Measurements from ENCODE around the gene ZMYM4. TPM values are rescaled to one million over a fixed set of nuclear protein-coding genes. Genes with fewer than 3 reads are reported as not detected.
A peak's percentile ranks its signal among the peaks of the same experiment; 100 is the strongest.

The ZMYM4 gene
- total and polyA plus RNA-seq, 8 donors = 8.8 to 104 (median 23.7) TPM

- intact Hi-C loops (cut with DNase I; ENCODE audit: low total_unique reads) = no loop called here
- TF ChIP-seq EP300 (IDR thresholded peaks at IDR 0.05) (no peak), POLR2A (IDR thresholded peaks at IDR 0.05) (no peak), POLR2AphosphoS5 (IDR thresholded peaks at IDR 0.05) (no peak), CTCF (IDR thresholded peaks at IDR 0.05) (no peak)
- 54 to 71% (median 68%) methylated on average over 6 of the region's 6 CpGs for WGBS, 5 donors
- H3K27me3 ChIP-seq = no peaks in the 10 kb centered on the region
- no peaks in the 10 kb centered on the region for H3K9me3 ChIP-seq
- H3K27ac ChIP-seq = no peak overlapping the region
- H3K36me3 ChIP-seq = peaks cover 18 to 75% (median 70%) of the 10 kb centered on the region in 4 donors
- DNase-seq = peak in 1 of 2 donors; percentile 12
- H3K4me3 ChIP-seq = no peak overlapping the region
- no peaks in the 10 kb centered on the region for H3K4me1 ChIP-seq
These were observed 118.5 kb downstream of the ZMYM4 start for GRCh38 chr1:35386959-35387358.

- Histone ChIP-seq H3K4me1 (no peaks in the 10 kb centered on the region), H3K27me3 (no peaks in the 10 kb centered on the region), H3K4me3 (no peak overlapping the region), H3K36me3 (peaks cover 39 to 98% (median 89%) of the 10 kb centered on the region in 4 donors), H3K9me3 (no peaks in the 10 kb centered on the region), H3K27ac (no peak overlapping the region)
- intact Hi-C loops (cut with DNase I; ENCODE audit: low total_unique reads) = no loop called here
- TF ChIP-seq POLR2AphosphoS5 (IDR thresholded peaks at IDR 0.05) (no peak), EP300 (IDR thresholded peaks at IDR 0.05) (no peak), POLR2A (IDR thresholded peaks at IDR 0.05) (no peak), CTCF (IDR thresholded peaks at IDR 0.05) (no peak)
- 82 to 85% (median 84%) methylated on average over 10 of the region's 10 CpGs for WGBS, 5 donors
- DNase-seq = no peak
These were observed 122.3 kb downstream of the ZMYM4 start for GRCh38 chr1:35390600-35391494.

GRCh38 chr1:35394386-35394785, 125.9 kb downstream of the ZMYM4 start:
- DNase-seq = no peak
- Histone ChIP-seq H3K27me3 (no peaks in the 10 kb centered on the region), H3K27ac (no peak overlapping the region), H3K9me3 (no peaks in the 10 kb centered on the region), H3K36me3 (peaks cover 47 to 98% (median 92%) of the 10 kb centered on the region in 4 donors), H3K4me1 (no peaks in the 10 kb centered on the region), H3K4me3 (no peak overlapping the region)
- TF ChIP-seq CTCF (IDR thresholded peaks at IDR 0.05) = no peak
- no peak for TF ChIP-seq POLR2A (IDR thresholded peaks at IDR 0.05)
- TF ChIP-seq EP300 (IDR thresholded peaks at IDR 0.05) = no peak
- TF ChIP-seq POLR2AphosphoS5 (IDR thresholded peaks at IDR 0.05) = no peak
- intact Hi-C loops (cut with DNase I; ENCODE audit: low total_unique reads) = no loop called here
- 95 to 98% (median 96%) methylated on average over 2 of the region's 2 CpGs for WGBS, 5 donors

GRCh38 chr1:35398739-35399138, 130.2 kb downstream of the ZMYM4 start:
- 90 to 97% (median 92%) methylated on average over 3 of the region's 3 CpGs for WGBS, 5 donors
- Histone ChIP-seq H3K4me3 (no peak overlapping the region), H3K9me3 (no peaks in the 10 kb centered on the region), H3K27me3 (no peaks in the 10 kb centered on the region), H3K36me3 (peaks cover 39 to 100% (median 99%) of the 10 kb centered on the region in 4 donors), H3K27ac (no peak overlapping the region), H3K4me1 (no peaks in the 10 kb centered on the region)
- intact Hi-C loops (cut with DNase I; ENCODE audit: low total_unique reads) = no loop called here
- no peak for TF ChIP-seq POLR2A (IDR thresholded peaks at IDR 0.05)
- no peak for TF ChIP-seq CTCF (IDR thresholded peaks at IDR 0.05)
- TF ChIP-seq EP300 (IDR thresholded peaks at IDR 0.05) = no peak
- TF ChIP-seq POLR2AphosphoS5 (IDR thresholded peaks at IDR 0.05) = no peak
- no peak for DNase-seq

Measured in stomach (tissue), 9 donors.